GM12864 (cell line): ENCODE results near the gene SMIM1.

Experiments used
- DNase-seq: peaks from one replicate; pipeline ENCODE4 v3.0.0-alpha.2; 2011; ENCODE audit warnings: low read depth
- H3K4me3 ChIP-seq: 2 replicates; pipeline ENCODE4 v1.5.1; 2011; ENCODE audit warnings: mild to moderate bottlenecking, low read depth, low read length, control low read depth
- TF ChIP-seq, protein P1 (sequence below): IDR thresholded peaks from 2 replicates; pipeline ENCODE4 v1.5.1; 2011; ENCODE audit warnings: low read depth, mild to moderate bottlenecking, moderate library complexity, low read length, control low read depth, inconsistent platforms; ENCODE audit errors: missing control alignments

The SMIM1 gene

DNA sequence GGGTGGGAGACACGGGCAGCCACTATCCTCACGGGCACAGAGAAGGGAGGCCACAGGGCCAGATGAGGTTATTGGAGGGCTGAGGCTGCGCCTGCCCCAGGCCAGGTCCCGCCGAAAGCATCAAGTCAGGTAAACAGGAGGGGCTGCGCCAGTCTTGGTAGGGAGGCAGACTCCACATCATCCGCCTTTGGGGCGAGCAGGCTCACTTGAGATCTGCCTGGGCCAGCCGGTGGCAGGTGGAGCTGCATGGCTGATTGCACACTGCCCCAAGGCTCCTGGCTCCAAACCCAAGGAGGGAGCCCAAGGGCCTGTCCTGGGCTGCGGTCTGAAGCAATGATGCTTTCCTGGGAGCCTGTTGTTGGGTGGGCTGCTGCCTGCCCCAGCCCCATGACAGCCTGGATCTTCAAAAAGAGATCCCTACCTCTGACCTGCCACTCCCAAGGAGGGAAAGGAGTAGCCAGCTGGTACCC, 4.6 kb downstream of the SMIM1 start:
- no peak overlapping the region for H3K4me3 ChIP-seq
- DNase-seq: no peak
- TF ChIP-seq, protein P1, sequence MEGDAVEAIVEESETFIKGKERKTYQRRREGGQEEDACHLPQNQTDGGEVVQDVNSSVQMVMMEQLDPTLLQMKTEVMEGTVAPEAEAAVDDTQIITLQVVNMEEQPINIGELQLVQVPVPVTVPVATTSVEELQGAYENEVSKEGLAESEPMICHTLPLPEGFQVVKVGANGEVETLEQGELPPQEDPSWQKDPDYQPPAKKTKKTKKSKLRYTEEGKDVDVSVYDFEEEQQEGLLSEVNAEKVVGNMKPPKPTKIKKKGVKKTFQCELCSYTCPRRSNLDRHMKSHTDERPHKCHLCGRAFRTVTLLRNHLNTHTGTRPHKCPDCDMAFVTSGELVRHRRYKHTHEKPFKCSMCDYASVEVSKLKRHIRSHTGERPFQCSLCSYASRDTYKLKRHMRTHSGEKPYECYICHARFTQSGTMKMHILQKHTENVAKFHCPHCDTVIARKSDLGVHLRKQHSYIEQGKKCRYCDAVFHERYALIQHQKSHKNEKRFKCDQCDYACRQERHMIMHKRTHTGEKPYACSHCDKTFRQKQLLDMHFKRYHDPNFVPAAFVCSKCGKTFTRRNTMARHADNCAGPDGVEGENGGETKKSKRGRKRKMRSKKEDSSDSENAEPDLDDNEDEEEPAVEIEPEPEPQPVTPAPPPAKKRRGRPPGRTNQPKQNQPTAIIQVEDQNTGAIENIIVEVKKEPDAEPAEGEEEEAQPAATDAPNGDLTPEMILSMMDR: no peak

DNA sequence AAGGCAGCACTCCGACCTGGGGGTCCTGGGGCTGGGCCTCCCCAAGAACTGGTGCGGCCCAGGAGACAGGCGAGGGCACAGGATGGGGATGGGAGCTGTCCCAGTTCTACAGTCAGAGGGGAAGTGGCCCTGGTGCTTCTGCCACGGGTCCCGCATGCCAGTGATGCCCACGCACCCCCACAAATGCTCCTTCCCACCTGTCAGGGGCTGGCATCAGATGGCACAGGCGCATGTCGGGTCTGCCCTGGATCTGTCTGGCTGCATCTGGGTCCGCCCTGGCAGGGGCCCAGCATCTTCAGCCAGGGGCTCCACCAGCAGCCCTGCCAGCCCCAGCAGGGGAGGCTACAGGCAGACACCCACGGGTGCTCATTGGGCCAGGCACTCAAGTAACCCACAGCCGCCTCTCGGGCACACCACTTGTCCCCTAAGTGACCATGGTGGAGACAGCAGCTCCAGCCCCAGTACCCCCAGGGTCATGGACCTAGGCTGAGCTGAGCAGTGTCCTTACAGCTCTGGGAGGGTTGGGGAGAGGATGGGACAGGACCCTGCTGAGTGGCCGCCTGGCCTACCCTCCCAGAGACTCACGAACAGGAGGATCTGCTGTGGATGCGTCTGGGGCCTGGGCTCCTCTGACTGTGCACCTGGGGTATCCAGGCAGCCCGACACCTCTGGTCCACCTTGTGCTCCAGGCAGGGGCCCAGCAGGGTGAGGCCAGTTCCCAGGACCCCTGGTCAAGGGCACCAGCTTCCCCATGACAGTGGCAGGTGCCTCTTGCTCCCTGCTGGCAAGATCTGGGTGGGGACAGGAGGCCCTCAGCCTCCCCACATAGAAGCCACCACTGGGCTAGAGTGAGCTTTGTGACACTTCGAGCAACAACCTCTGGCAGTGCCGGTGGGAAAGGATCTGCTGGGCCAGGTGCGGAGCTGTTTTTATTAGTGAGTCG, 5.4 kb downstream of the SMIM1 start:
- no peak overlapping the region for H3K4me3 ChIP-seq
- no peak for DNase-seq
- TF ChIP-seq, protein P1: no peak

DNA sequence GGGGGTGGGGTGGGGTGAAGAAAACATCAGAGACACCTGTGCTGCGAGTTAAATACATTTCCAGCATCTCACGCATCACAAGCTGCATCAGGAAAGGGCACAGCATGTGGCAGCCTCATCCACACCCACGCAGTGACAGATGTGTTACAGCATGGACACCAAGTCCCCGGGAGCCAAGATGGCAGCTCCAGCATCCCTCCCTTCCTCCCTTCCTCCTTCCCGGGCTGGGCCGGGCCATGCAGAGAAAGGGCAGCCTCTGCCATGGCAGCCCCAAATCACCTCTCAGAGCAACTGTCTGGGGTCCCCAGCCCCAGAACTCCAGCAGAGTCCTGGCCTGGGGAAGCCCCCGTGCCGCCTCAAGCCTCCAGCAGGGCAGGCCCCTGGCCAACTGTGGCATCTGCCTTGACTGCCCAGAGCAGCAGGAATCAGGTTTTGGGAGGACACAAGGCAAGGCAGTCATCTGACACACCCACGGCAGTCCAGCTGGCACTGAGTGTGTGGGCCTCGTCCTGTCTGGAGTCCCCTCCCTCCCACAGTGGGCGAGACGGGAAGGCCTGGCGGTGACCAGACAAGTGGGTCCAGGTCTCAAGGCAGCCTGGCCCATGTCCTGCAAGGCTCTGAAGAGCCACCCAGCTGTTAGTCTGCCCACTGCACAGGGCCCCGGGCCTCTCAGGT, 6.2 kb downstream of the SMIM1 start:
- DNase-seq: no peak
- H3K4me3 ChIP-seq: no peak overlapping the region
- TF ChIP-seq, protein P1: no peak

DNA sequence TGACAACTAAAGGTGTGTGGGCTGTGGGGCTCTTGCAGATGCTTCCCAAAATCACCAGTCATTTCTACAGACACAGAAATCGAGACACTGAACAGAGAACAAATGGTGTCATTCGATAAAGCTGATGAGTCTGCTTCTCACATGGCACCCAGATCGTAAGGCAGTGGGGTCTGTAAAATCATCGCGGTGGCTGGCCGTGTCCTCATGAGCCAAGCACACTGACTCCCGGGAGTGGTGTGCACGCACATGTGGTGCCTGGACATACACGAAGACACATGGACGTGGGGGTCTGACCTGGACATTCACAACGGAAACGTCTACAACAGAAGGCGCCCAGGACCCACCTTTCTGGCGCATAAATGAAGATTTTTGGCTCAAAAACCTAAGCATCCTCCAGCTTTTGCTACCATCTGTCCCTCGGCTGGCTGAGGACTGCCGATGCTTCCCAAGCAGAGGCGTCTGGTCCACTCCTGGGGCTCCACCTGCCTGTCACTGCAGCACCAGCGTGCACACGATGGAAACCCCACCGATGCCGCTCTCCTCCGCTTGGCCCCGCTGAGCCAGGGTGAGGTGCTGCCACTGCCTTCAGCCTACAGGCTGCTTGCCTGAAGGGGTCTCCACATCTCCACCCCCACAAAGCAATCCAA, 6.8 kb downstream of the SMIM1 start:
- H3K4me3 ChIP-seq: no peak overlapping the region
- DNase-seq: no peak
- TF ChIP-seq, protein P1: no peak

DNA sequence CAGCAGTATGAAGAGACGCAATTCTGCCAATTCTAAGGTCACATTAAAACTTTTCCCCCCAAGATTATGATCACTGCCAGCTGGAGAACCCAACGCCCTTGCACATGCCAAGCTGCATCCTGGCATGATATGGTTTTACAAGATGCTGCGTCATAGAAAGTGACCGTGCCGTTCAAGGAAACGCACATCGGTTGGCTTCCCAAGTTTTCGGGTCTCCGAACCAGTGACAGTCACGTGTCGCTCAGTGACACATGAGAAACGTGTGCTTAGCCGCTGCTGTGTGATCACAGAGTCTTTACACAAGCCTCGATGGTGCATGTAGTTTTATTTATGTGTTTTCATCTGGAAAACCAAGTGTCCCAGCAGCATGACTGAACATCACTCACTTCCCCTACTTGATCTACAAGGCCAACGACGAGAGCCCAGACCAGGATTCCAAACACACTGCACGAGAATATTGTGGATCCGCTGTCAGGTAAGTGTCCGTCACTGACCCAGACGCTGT, 7.4 kb downstream of the SMIM1 start:
- H3K4me3 ChIP-seq: no peak overlapping the region
- DNase-seq: no peak
- TF ChIP-seq, protein P1: no peak

DNA sequence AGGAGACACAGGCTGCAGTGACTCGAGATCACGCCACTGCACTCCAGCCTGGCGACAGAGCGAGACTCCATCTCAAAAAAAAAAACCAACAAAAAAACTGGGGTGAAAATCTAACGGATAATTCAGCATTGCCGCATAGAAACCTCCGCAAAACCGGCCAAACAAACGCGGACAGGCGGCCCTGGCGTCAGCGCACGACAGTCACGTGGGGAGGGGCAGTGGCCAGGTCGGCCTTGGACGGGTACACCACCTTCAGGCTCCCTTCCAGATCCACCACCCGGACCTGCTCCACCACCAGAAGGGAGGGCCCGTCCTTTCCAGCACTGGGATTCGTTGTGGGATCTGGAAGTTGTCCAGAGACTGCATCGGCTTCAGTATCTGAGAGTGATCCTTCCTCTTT, 8.4 kb downstream of the SMIM1 start:
- H3K4me3 ChIP-seq: no peak overlapping the region
- TF ChIP-seq, protein P1: no peak
- DNase-seq: no peak
